Astrocyte (in vitro differentiated cells and primary cell): ENCODE data around the gene KCNQ1.

Experiments used
- CTCF ChIP-seq: IDR thresholded peaks from 2 replicates; pipeline ENCODE4 v1.5.1; 2011; ENCODE audit warnings: low read depth, mild to moderate bottlenecking, inconsistent platforms, low read length, moderate library complexity; ENCODE audit not compliant: insufficient read depth
- EZH2 ChIP-seq: IDR thresholded peaks from 2 replicates; pipeline ENCODE4 v1.6.1; 2012; ENCODE audit warnings: mild to moderate bottlenecking, low read length, inconsistent platforms; ENCODE audit not compliant: insufficient read depth

- no peak for TF ChIP-seq CTCF
- no peak for TF ChIP-seq EZH2
These were observed 111.1 kb downstream of the KCNQ1 start for GRCh38 chr11:2555891-2556290.
